Trophoblast cell (in vitro differentiated cells and primary cell): ENCODE results near the gene TSR1.
A peak's percentile ranks its signal among the peaks of the same experiment; 100 is the strongest.

Experiments
- DNase-seq, 2 donors: peaks; one replicate each; pipeline ENCODE4 v3.0.0-alpha.2; 2016
- H2AFZ ChIP-seq: 2 replicates; pipeline ENCODE4 v1.6.1; 2013; ENCODE audit warnings: low read length, moderate library complexity, mild to moderate bottlenecking; ENCODE audit not compliant: insufficient read depth, poor library complexity
- H2AK5ac ChIP-seq: 2 replicates; pipeline ENCODE4 v1.6.1; 2013; ENCODE audit warnings: mild to moderate bottlenecking, low read length
- H2BK120ac ChIP-seq: 2 replicates; pipeline ENCODE4 v1.6.1; 2013; ENCODE audit warnings: low read length, mild to moderate bottlenecking, moderate library complexity; ENCODE audit not compliant: insufficient read depth, poor library complexity
- H2BK12ac ChIP-seq: 2 replicates; pipeline ENCODE4 v1.6.1; 2013; ENCODE audit warnings: mild to moderate bottlenecking, low read length, moderate library complexity
- H2BK5ac ChIP-seq: 2 replicates; pipeline ENCODE4 v1.6.1; 2013; ENCODE audit warnings: low read length, low read depth, moderate library complexity, mild to moderate bottlenecking; ENCODE audit not compliant: poor library complexity
- H3K14ac ChIP-seq: 2 replicates; pipeline ENCODE4 v1.6.1; 2013; ENCODE audit warnings: mild to moderate bottlenecking, low read length
- H3K18ac ChIP-seq: 2 replicates; pipeline ENCODE4 v1.6.1; 2013; ENCODE audit warnings: mild to moderate bottlenecking, low read length
- H3K23ac ChIP-seq: 2 replicates; pipeline ENCODE4 v1.6.1; 2013; ENCODE audit warnings: low read length
- H3K27ac ChIP-seq: 2 replicates; pipeline ENCODE4 v1.5.1; 2013; ENCODE audit warnings: low read depth, mild to moderate bottlenecking, inconsistent platforms, low read length, moderate library complexity
- H3K27me3 ChIP-seq: 2 replicates; pipeline ENCODE4 v1.6.1; 2013; ENCODE audit warnings: inconsistent platforms, mild to moderate bottlenecking, low read length, moderate library complexity; ENCODE audit not compliant: insufficient read depth
- H3K36me3 ChIP-seq, 2 experiments: 1 replicate in 1 of 2; 2 replicates in 1 of 2; pipeline ENCODE4 v1.6.1; 2013; ENCODE audit warnings: low read length in 2 of 2, mild to moderate bottlenecking in 2 of 2, moderate library complexity in 1 of 2; ENCODE audit not compliant: insufficient read depth in 2 of 2, control insufficient read depth in 1 of 2
- H3K4ac ChIP-seq: 2 replicates; pipeline ENCODE4 v1.6.1; 2013; ENCODE audit warnings: low read depth, mild to moderate bottlenecking, low read length, moderate library complexity
- H3K4me1 ChIP-seq, 2 experiments: 1 replicate in 1 of 2; 2 replicates in 1 of 2; pipeline ENCODE4 v1.6.1; 2013; ENCODE audit warnings: low read length in 2 of 2, mild to moderate bottlenecking in 2 of 2, moderate library complexity in 1 of 2; ENCODE audit not compliant: insufficient read depth in 2 of 2, control insufficient read depth in 1 of 2
- H3K4me2 ChIP-seq: 2 replicates; pipeline ENCODE4 v1.6.1; 2013; ENCODE audit warnings: inconsistent platforms, mild to moderate bottlenecking, low read length, moderate library complexity
- H3K4me3 ChIP-seq: 2 replicates; pipeline ENCODE4 v1.5.1; 2013; ENCODE audit warnings: mild to moderate bottlenecking, low read depth, low read length, inconsistent platforms
- H3K79me1 ChIP-seq: one replicate; pipeline ENCODE4 v1.6.1; 2013; ENCODE audit warnings: low read length
- H3K79me2 ChIP-seq: 2 replicates; pipeline ENCODE4 v1.6.1; 2013; ENCODE audit warnings: low read length, mild to moderate bottlenecking; ENCODE audit not compliant: control insufficient read depth, insufficient read depth, poor library complexity
- H3K9ac ChIP-seq: 2 replicates; pipeline ENCODE4 v1.6.1; 2013; ENCODE audit warnings: mild to moderate bottlenecking, low read length
- H3K9me3 ChIP-seq: 2 replicates; pipeline ENCODE4 v1.6.1; 2013; ENCODE audit warnings: low read depth, mild to moderate bottlenecking, control low read depth, inconsistent platforms, low read length; ENCODE audit not compliant: insufficient read depth
- H4K12ac ChIP-seq: 2 replicates; pipeline ENCODE4 v1.6.1; 2013; ENCODE audit warnings: low read depth, mild to moderate bottlenecking, low read length, moderate library complexity
- H4K8ac ChIP-seq: 2 replicates; pipeline ENCODE4 v1.6.1; 2013; ENCODE audit warnings: low read depth, mild to moderate bottlenecking, low read length, moderate library complexity
- H4K91ac ChIP-seq: one replicate; pipeline ENCODE4 v1.6.1; 2013; ENCODE audit warnings: low read depth, mild to moderate bottlenecking, low read length, moderate library complexity
- WGBS: extraction: QIAGEN DNeasy Blood & Tissue Kit; methylation state at CpG from one replicate; pipeline ENCODE4 v1.1.7; 2013; ENCODE audit warnings: missing lambda C conversion rate; ENCODE audit not compliant: insufficient read length, insufficient coverage; ENCODE audit errors: extremely low coverage; 5-methylcytosine and 5-hydroxymethylcytosine counted together

Gene TSR1

DNA sequence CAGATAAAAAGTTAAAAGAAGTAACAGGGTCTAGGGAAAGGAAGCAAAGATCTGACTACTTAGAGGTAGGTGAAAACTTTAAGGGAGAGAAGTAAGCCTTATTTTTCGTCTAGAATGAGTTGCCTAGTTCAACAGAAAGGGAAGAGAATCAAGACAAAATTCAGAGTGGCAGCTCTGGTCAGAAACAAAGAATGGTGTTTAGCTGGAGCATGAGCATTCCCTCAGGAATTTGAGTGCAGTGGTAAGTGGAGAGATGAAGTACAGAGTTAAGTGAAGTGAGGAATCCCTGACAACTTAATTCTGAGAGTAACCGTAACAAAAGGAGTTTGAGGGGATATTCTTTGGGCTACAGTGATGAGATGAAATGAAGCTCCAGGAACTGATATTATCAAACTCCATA lies 44.2 kb downstream of the TSR1 start:
- Histone ChIP-seq H3K27ac (peak overlapping the region; percentile 3), H4K12ac (no peak overlapping the region), H3K9ac (no peak overlapping the region), H2BK5ac (no peak overlapping the region), H3K14ac (no peak overlapping the region), H2AK5ac (no peak overlapping the region), H2AFZ (no peak overlapping the region), H3K79me2 (no peaks in the 10 kb centered on the region), H3K4ac (no peak overlapping the region), H4K8ac (no peak overlapping the region), H4K91ac (no peak overlapping the region), H3K36me3 (peaks cover 24 to 45% of the 10 kb centered on the region in 2 experiments), H3K79me1 (no peaks in the 10 kb centered on the region), H3K4me3 (no peak overlapping the region), H3K9me3 (no peaks in the 10 kb centered on the region), H3K27me3 (no peaks in the 10 kb centered on the region), H2BK12ac (no peak overlapping the region), H2BK120ac (no peak overlapping the region), H3K18ac (no peak overlapping the region), H3K23ac (no peak overlapping the region), H3K4me1 (peaks cover 6 to 9% of the 10 kb centered on the region in 2 experiments), H3K4me2 (no peak overlapping the region)
- no CpG with 5 or more reads among the region's 2 CpGs for WGBS
- peak in 1 of 2 donors; percentile 65 for DNase-seq

DNA sequence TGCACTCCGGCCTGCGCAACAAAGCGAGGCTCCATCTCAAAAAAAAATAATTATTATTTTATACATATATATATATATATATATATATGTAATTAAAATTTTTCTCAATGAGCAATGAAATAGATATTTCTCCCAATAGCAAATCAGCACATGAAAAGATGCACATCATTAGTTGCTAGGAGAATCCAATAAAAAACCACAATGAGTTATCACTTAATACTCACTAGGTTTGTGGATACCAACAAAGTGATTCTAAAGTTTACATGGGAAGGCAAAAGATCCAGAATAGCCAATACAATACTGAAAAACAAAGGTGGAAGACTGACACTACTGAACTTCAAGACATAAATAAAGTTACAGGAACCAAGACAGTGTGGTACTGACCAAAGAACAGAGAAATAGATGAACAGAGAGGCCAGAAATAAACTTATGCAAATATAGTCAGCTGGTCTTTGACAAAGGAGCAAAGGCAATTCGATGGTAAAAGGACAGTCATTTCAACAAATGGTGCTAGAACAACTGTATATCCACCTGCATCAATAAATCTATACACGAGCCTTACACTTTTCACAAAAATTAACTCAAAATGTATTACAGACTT lies 46.3 kb downstream of the TSR1 start:
- Histone ChIP-seq H3K4me1 (peaks cover 6 to 9% of the 10 kb centered on the region in 2 experiments), H4K8ac (no peak overlapping the region), H3K79me2 (no peaks in the 10 kb centered on the region), H3K4me2 (no peak overlapping the region), H3K36me3 (peaks cover 19 to 32% of the 10 kb centered on the region in 2 experiments), H2AFZ (no peak overlapping the region), H3K18ac (no peak overlapping the region), H2BK120ac (no peak overlapping the region), H3K27ac (no peak overlapping the region), H3K27me3 (no peaks in the 10 kb centered on the region), H3K9ac (no peak overlapping the region), H4K91ac (no peak overlapping the region), H3K23ac (no peak overlapping the region), H3K9me3 (no peaks in the 10 kb centered on the region), H3K14ac (no peak overlapping the region), H2BK12ac (no peak overlapping the region), H3K79me1 (no peaks in the 10 kb centered on the region), H3K4me3 (no peak overlapping the region), H2AK5ac (no peak overlapping the region), H3K4ac (no peak overlapping the region), H2BK5ac (no peak overlapping the region), H4K12ac (no peak overlapping the region)
- DNase-seq = no peak
- WGBS = no CpG with 5 or more reads among the region's 5 CpGs

DNA sequence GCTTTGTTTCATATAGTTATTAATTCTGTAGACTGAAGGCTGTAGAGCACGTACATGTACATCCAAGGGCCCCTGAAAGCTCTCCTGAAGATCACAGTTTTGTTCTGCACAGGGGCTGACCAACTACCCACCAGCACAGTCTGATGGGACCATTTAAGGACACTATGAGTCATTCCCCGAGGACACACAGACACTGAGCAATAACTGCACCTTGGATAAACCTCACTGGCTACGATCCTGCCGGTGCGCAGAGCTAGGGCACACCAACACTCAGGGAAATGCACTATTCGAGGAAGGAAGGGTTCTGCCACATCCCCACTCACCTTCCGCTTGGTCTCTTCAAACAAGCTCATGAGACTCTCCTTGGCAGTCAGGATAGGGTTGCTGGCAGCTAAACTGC lies 53.0 kb downstream of the TSR1 start:
- no peak overlapping the region for H4K8ac ChIP-seq
- H3K9me3 ChIP-seq = no peaks in the 10 kb centered on the region
- no peak overlapping the region for H4K91ac ChIP-seq
- no peak overlapping the region for H2AFZ ChIP-seq
- no peak overlapping the region for H3K4me2 ChIP-seq
- H3K18ac ChIP-seq = no peak overlapping the region
- H3K79me2 ChIP-seq = no peaks in the 10 kb centered on the region
- no peak overlapping the region for H3K14ac ChIP-seq
- peaks cover 32 to 39% of the 10 kb centered on the region in 2 experiments for H3K36me3 ChIP-seq
- no peaks in the 10 kb centered on the region for H3K27me3 ChIP-seq
- no peak overlapping the region for H3K9ac ChIP-seq
- WGBS = no CpG with 5 or more reads among the region's 7 CpGs
- peak; percentile 31 to 33 for DNase-seq
- H3K4me3 ChIP-seq = no peak overlapping the region
- no peaks in the 10 kb centered on the region for H3K79me1 ChIP-seq
- H2BK120ac ChIP-seq = no peak overlapping the region
- no peak overlapping the region for H2BK12ac ChIP-seq
- no peak overlapping the region for H2BK5ac ChIP-seq
- no peak overlapping the region for H3K23ac ChIP-seq
- H3K4me1 ChIP-seq = no peaks in the 10 kb centered on the region
- H4K12ac ChIP-seq = no peak overlapping the region
- no peak overlapping the region for H2AK5ac ChIP-seq
- no peak overlapping the region for H3K4ac ChIP-seq
- H3K27ac ChIP-seq = no peak overlapping the region

DNA sequence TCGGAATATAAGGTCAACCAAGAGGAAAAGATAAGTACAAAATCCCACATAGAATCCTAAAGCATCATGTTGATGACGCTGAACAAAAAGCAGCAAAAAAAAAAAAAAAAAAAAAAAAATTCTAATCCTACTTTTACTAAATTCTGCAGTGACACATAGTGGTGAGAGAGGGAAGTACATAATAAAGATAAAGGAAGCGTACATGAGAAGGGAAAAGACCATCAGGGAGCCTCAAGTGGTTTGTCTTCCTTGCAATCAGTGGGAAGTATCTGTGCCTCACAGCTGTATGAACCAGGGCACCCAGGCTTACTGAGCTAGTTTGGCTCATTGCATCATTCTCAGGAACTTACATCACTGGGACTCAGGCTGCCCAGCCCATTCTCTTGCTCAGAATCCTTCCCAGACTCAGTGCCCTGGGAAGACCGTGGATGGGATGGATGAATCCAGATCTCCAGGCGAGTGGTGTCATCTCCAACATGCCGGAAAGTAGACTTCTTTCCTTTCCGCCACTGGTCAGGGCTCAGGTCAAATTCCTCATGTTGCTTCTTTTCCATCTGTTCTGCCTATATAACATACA lies 53.9 kb downstream of the TSR1 start:
- Histone ChIP-seq H3K79me1 (no peaks in the 10 kb centered on the region), H3K4me3 (no peak overlapping the region), H3K9ac (no peak overlapping the region), H2BK12ac (no peak overlapping the region), H4K8ac (no peak overlapping the region), H4K91ac (no peak overlapping the region), H2BK5ac (no peak overlapping the region), H3K36me3 (peaks cover 31 to 35% of the 10 kb centered on the region in 2 experiments), H3K4ac (no peak overlapping the region), H2AFZ (no peak overlapping the region), H2AK5ac (no peak overlapping the region), H3K18ac (no peak overlapping the region), H3K27me3 (no peaks in the 10 kb centered on the region), H3K9me3 (no peaks in the 10 kb centered on the region), H4K12ac (no peak overlapping the region), H2BK120ac (no peak overlapping the region), H3K79me2 (no peaks in the 10 kb centered on the region), H3K4me1 (no peaks in the 10 kb centered on the region), H3K23ac (no peak overlapping the region), H3K4me2 (no peak overlapping the region), H3K14ac (no peak overlapping the region), H3K27ac (no peak overlapping the region)
- no CpG with 5 or more reads among the region's 7 CpGs for WGBS
- peak; percentile 43 to 89 for DNase-seq
